ENCODE measurements around the gene SYMPK.

DNA sequence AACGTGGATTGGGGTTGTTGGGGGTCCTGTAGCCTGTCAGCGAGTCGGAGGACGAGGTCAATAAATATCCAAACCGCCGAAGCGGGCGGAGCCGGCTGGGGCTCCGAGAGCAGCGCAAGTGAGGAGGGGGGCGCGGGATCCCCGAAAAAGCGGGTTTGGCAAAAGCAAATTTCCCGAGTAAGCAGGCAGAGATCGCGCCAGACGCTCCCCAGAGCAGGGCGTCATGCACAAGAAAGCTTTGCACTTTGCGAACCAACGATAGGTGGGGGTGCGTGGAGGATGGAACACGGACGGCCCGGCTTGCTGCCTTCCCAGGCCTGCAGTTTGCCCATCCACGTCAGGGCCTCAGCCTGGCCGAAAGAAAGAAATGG is 93.1 kb downstream of the SYMPK start:
- no peak for TF ChIP-seq POLR2A (IDR thresholded peaks at IDR 0.05)
- TF ChIP-seq CTCF (IDR thresholded peaks at IDR 0.05), result no peak
- no peak for TF ChIP-seq POLR2AphosphoS5 (IDR thresholded peaks at IDR 0.05)
- TF ChIP-seq EP300 (IDR thresholded peaks at IDR 0.05), result no peak

Data from suprapubic skin (tissue), 4 donors.